Activated effector memory CD4-positive, alpha-beta T cell treated with anti-CD3 and anti-CD28 coated beads, Interleukin-2, amount 50 U/mL, for 16 hours (primary cell): Measurements from ENCODE around the gene VPS39.
"Not testable (repeated sequence)": the region's sequence is repeated elsewhere in the genome, so short reads cannot be mapped to it uniquely, and the experiment has no call there.

Source experiments
- DNase-seq: peaks from one replicate; pipeline ENCODE4 v3.0.0-alpha.2; 2020

VPS39 gene

DNA sequence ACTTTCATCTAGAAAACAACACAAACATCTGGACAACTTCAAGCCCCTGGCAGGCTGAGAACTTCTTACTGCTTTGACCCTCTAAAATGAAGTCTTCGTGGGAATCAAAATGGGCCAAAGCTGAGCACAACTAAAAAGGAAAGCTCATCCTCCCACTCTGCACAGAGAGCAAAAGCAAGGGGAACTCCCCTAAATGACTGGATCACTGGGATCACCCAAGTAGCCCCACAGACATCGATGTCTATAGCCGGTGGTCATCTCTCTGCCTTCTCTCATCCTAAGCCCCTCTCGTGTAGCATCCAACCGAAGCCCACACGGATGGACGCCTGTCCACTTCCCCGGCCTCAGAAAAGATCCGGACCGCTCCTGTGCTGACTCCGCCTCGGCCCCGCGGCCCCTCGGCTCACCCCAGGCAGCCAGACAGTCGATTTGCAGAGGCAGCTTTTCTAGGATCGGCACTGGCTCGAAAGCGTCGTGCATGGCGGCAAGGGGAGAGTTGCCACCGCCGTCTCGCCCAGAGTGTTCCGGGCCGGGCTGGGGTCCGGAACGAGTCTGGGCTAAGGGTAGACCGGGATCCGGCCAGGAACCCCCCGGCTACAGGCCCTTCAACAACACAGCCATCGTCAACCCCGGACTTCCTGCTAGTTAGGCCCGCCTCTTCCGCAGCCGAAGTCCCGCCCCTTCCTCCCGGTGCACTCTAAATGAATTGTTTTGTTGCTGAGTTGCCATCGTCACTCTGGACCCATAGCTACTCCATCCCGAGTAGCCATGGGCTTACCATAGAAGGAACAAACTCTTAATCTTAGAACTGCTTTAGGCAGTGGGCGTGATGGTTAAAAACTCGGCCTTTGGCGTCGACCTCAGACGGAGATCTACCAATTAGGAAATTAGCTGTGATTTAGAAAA lies at the start of gene VPS39:
VPS39 (minus strand) TSS at position 631 of the 906 bp plus-strand sequence; CDS start at position 480, 151 bp downstream.
- peak; percentile 94 for DNase-seq

DNA sequence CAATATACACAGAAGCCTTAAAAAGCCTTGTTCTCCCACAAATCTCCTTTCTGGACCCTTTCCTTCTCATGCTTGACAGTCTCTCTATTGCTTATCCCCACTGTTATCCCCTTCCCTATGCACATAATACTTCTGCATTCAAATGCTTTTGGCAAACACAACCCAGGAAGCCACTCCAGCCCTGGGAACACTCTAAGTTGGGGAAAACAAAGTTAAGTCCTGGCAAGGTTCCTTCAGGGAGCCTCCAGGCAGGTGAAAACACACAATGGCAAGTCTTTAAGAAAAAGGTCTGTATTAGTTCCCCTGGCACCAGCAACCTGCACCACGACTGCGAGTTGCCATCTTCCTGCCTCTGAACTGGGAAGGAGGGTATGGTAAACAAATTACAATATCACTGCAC lies 45.2 kb upstream of the VPS39 start:
- DNase-seq = no peak

GRCh38 chr15:42240823-42241222 lies 32.7 kb upstream of the VPS39 start:
- DNase-seq = no peak

DNA sequence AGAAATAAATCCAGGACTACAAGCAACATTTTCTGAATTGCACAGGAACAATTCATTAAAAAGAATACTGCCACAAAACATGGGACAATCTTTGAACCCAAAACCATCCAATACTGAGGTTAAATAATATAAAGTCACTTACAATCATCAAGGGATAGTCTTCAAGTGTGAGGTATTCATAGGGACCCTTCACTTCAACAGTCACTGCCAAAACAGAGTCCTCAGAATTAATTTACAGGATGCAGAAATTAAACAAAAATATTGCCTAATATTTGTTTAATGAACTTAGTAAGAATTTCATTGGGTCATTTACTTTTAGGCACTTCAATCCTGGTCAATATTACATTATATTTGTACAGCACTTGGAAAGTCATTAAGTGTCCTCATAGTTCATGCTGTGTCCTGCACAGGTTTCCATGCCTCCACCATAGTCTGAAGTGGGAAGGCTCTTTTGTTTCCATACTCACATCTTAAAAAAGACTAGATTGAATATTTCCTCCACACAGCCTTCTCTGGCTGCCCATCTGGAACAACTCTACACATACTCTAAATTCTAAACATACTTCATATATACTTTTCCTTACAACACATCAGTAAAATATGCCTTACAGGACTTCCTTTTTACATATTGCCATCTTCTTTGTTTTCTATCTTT lies 31.6 kb upstream of the VPS39 start:
- no peak for DNase-seq

- no peak for DNase-seq
Measured at GRCh38 chr15:42233107-42233506, 25.0 kb upstream of the VPS39 start.

DNA sequence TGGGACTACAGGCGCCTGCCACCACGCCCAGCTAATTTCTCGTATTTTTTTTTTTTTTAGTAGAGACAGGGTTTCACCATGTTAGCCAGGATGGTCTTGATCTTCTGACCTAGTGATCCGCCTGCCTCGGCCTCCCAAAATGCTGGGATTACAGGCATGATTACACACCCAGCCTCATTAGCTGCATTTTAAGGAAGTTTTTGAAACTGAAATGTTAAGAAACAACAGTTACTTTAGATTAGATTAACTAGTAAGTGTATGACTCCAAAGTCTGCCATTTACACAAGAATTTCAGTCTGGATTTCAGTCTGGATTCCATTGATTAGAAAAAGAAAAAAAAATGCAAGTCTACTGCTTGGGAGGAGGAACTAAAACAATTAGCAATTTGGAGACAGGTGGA lies 24.5 kb upstream of the VPS39 start:
- no peak for DNase-seq

- no peak for DNase-seq
Measured at GRCh38 chr15:42231088-42231487, 23.0 kb upstream of the VPS39 start.

- not testable (repeated sequence) for DNase-seq
Measured at GRCh38 chr15:42228981-42229380, 20.9 kb upstream of the VPS39 start.

- no peak for DNase-seq
Measured at GRCh38 chr15:42228036-42228435, 19.9 kb upstream of the VPS39 start.

DNA sequence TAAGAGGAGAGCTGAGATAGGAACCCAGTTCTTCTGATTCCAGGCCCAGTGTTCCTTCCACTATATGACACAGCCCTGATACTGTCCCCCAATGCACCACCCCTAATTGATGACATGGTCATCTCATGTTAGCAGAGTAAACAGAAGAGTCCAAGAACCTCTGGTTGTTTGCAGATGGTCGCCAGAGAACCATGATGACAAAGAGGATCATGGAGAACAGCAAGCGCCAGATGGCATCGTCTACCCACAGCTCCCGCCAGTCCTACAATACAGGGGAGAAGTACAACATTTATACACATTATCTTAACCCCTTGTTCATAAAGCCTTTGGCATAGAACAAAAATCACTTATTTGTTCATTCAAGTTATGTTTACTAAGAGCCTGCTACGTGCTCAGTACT lies 18.5 kb upstream of the VPS39 start:
- DNase-seq = no peak

GRCh38 chr15:42220216-42220615 lies 12.1 kb upstream of the VPS39 start:
- no peak for DNase-seq

- DNase-seq = no peak
Measured at GRCh38 chr15:42218953-42219592, 11.0 kb upstream of the VPS39 start.

DNA sequence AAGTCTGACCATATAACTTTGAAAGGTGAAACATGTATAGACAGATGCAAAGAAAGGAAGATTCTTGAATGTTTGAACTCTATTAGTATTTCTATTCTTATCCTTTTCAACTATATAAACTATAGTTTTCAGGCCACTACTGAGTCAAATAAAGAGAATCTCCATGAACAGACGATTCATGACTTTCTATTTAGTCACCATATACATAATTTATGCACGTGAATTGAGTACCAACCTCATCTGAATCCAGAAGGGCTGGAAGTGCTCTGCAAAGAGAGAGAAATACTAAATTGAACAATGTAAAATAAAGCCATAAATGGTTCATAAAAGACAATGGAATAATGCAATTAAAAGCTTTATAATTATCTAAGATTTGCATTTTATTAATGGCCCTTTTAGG lies 9.5 kb upstream of the VPS39 start:
- no peak for DNase-seq

- DNase-seq = no peak
Measured at GRCh38 chr15:42215913-42216829, 8.1 kb upstream of the VPS39 start.

GRCh38 chr15:42214600-42214999 lies 6.5 kb upstream of the VPS39 start:
- no peak for DNase-seq

DNA sequence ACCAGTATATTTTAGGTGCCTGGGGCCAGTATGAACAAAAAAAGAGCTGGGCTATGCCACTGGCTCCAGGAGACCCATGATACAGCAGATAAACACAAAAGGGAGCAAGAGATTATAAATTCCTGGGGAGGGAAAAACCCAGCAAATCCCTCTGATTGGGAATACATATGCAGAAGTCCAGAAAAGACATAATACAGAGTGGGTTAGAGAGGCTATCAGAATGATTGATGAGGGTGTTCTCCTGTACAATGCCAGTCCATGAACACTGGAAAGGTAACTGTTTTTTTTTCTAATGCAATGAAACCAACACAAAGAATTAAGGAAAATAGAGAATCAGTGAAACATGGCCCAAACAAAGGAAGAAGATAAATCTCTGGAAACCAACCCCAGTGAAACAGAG lies 5.4 kb upstream of the VPS39 start:
- no peak for DNase-seq

DNA sequence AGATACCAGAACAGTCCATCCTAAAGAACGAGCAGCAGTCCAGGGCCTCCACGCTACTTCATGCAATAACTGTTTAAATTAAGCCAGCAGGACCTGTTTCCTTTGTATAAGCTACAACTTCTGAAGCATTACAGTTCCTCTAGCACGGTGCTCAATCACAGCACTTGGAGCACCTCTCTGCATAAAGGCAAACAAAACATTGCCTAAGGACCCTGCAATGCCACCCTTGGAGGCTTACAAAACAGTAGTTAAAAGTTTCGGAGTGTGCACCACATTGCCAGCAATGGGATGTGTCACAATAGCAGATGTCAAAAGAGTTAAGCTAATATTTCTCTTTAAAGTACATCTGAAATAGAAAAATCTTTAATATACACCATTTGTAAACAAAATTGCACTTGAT lies 2.6 kb upstream of the VPS39 start:
- DNase-seq = no peak

GRCh38 chr15:42206406-42206805 lies 1.7 kb downstream of the VPS39 start:
- no peak for DNase-seq

DNA sequence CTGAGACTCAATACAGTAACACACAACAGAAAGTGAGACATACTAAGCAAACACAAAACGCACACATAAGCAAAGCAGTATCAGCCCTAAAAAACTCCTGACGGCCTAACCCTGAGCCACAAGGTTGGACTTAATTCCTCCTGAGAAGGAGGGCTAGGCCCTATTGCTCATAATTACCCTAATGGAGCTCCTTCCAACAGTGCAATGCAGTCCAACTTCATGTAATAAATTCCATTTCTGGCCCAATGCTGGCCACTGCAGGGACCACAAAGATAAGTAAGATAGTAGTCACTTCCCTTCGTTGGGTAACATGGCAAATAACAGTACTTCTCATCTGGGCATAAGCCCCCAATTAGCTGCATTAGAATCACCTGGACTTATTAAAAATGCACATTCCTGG lies 4.2 kb downstream of the VPS39 start:
- no peak for DNase-seq

- DNase-seq = no peak
Measured at GRCh38 chr15:42202653-42203052, 5.5 kb downstream of the VPS39 start.

- no peak for DNase-seq
Measured at GRCh38 chr15:42201801-42202200, 6.3 kb downstream of the VPS39 start.

GRCh38 chr15:42199126-42199525 lies 9.0 kb downstream of the VPS39 start:
- no peak for DNase-seq

DNA sequence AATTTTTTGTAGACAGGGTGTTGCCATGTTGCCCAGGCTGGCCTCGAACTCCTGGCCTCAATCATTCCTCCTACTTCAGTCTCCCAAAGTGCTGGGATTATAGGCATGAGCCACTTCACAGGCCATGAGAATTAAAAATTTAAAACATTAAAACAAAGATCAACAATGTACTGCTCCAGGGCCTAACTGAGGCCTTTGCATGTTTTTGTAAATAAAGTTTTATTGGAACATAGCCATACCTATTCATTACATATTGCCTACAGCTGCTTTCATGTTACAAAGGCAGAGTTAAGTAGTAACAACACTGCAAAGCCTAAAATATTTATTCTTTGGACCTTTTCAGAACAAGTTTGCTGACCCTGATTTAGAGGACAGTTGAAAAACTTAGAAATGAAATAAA lies 9.6 kb downstream of the VPS39 start:
- DNase-seq = no peak
